ENCODE results near the gene HDHD3.

Gene HDHD3

DNA sequence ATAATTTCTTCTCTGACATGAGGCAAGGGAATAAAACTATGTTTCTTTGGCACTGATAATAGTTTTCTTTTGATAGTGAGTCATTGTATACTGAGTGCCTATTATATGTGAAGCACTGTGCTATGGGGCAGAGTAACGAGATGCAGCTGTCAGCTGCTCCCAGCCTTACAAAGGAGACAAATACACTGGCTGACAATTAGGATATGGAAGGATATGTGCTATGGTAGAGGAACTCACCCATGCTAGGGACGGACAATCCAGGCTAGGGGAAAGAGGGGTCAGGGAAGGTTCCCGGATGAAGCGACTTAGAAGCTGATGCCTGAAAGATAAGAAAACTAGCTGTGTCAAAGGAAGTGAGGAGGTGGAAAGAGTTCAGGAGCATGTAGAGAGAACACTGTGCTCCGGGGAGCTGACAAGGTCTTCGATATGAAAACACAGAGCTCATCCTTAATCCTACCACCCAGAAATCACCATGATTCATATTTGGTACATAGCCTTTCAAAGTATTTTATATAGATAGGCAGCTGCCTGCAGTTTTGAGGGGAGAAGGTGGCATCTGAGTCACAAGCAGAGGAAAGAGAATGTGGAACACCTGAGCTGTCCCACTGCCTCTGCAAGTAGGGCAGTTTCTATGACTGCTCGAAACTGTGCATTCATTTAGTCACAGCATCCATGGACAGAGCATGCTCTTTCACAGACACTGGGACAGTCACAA, 15.3 kb downstream of the HDHD3 start:
- no peak for DNase-seq

- DNase-seq, result no peak
Measured at GRCh38 chr9:113360242-113360842, 16.4 kb downstream of the HDHD3 start.

GRCh38 chr9:113359385-113359784, 17.4 kb downstream of the HDHD3 start:
- DNase-seq, result no peak

DNA sequence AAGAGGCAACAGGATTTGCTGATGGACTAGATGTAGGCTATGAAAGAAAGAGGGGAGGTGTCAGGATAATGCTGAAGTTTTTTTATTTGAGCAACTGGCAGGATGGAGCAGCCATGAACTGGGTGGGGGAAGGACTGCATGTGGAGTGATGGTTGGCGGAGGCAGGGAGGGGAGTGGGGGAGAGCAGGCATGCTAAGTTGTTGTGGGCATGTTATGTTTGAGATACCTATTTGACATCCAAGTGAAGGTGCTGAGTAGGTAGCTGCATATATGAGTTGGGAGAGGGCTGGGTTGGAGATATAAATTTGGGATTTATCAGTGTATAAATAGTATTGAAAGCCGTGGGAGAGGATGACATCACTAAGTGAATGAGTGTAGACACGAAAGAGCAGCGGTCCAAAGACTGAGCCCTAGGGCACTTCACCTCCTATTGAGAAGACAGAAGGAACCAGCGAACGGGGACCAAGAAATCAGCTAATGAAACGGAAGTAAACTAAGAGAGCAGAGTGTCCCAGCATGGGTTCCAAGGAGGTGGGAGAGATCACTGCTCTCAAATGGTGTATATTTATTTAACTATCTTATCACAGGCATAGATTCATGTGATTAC, 20.0 kb downstream of the HDHD3 start:
- DNase-seq, result no peak

GRCh38 chr9:113355040-113355596, 21.7 kb downstream of the HDHD3 start:
- peak; percentile 19 for DNase-seq

DNA sequence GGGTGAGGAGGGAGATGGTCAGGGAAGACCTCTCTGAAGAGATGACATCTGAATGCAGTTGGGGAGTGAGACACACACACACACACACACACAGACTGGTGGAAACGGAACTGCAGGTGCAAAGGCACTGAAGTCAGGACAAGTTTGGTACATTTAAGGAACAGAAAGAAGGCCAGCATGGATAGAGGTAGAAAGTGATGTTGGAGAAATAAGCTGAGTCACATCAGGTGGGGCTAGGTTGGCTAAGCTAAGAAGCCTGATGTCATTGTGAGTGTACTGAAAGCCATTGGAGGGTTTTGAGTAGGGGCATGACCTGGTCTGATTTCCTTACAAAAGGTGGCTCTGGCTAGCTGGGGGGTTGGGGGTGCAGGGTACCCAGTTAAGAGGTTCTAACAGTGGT, 24.4 kb downstream of the HDHD3 start:
- DNase-seq, result peak; percentile 10

DNA sequence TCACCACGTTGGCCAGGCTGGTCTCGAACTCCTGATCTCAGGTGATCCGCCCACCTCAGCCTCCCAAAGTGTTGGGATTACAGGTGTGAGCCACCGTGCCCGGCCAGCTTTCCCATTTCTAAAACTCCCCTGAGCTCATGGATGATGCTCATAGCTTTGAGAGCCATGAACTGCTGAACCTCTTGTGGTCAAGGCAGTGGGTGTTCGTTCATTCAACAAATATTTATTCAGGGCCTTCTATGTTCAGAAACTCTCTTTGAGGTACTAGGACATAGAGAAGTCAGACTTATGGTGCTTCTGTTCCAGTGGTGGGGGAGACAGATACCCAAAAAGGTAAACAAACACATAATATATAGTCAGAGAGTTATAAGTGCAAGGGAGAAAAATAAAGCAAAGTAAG, 24.8 kb downstream of the HDHD3 start:
- no peak for DNase-seq

DNA sequence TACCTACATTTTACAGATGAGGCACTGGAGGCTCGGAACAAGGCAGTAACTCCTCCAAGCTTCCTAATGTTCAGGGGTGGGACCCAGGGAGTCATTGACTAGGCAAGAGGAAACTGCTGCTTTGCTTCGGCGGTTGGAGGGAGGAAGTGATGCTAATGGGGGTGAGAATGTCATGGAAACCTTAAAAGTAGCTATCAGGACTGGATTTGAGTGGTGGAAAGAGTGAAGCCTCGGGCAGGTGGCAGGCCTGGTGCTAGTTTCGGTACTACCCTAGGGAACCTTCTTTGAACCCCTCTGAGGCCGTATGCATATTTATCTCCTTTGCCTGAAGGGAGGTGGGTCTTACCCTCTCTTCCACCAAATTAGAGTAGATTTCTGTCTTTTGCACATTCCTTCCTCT, 25.8 kb downstream of the HDHD3 start:
- DNase-seq, result peak; percentile 88

GRCh38 chr9:113350107-113350661, 26.6 kb downstream of the HDHD3 start:
- no peak for DNase-seq

DNA sequence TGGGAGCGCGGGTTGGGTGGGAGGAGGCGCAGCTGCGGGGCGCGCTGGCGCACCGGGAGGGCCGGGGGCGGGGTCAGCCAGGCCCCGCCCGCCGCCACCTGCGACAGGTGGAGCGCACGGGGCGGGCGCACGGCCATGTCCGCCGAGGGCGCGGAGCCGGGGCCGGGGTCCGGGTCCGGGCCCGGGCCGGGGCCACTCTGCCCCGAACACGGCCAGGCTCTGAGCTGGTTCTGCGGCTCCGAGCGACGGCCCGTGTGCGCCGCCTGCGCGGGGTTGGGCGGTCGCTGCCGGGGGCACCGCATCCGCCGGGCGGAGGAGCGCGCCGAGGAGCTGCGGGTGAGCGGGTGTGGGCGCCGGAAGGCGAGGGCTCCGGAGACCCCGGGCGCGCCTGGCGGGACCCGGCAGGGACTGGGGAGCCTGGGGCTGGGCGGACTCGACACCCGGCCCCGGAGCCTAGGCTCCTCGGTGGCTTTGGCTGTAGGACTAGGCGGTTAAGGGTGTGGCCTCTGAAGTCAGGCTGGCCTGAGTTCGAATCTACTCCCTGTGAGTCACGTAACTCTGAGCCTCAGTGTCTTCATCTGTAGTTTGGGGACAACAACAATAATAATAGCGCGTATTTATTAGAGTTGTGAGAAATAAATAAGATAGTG, 27.2 kb downstream of the HDHD3 start, which contains the start of gene BSPRY:
BSPRY (plus strand) TSS at position 97 of the 650 bp plus-strand sequence; CDS start at position 136, 39 bp downstream.
- DNase-seq, result peak; percentile 6

- DNase-seq, result peak; percentile 23
Measured at GRCh38 chr9:113349066-113349444, 27.7 kb downstream of the HDHD3 start.

GRCh38 chr9:113348437-113348836, 28.3 kb downstream of the HDHD3 start:
- DNase-seq, result no peak

- no peak for DNase-seq
Measured at GRCh38 chr9:113345671-113346070, 31.1 kb downstream of the HDHD3 start.

DNA sequence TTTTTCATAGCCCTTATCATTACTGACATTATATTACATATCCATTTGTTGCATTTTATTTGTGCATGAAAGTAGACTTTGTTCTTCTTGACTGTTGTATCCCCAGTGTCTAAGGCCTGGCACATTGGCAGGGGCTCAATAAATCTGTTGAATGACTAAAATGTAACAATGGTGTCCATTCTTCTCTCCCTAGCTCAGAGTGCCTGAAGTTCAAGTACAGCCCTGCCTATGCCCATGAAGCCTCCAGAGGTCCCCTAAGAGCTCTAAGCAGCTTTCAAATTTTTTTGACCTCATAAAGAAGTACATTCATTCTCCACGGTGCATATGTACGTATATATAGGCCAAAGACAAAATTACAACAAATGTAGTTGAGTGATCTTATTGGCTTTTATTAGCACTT, 31.6 kb downstream of the HDHD3 start:
- DNase-seq, result no peak

DNA sequence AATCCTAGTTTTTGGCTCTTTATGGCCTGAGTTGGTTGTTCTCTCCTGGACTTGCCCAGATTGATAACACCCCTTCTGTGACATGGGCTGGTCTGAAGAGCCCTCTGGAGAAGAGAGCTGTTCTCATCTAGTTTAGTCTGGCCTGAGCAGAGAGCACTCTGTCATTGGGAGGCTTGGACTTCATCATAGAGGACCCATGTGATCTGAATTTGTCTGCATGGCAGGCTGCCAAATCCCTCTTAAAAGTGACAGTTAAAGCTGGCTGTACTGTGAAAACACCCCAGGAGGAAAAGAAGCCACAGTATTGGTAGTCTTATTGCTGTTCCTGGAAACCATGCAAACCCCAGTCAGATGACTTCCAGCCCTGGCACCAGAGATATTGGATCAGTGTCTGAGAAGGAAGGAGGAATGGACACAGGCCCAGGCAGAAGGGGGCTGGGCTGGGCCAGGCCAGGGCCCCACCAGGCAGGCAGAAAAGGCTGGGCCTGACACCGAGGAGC, 33.0 kb downstream of the HDHD3 start:
- DNase-seq, result peak; percentile 87

DNA sequence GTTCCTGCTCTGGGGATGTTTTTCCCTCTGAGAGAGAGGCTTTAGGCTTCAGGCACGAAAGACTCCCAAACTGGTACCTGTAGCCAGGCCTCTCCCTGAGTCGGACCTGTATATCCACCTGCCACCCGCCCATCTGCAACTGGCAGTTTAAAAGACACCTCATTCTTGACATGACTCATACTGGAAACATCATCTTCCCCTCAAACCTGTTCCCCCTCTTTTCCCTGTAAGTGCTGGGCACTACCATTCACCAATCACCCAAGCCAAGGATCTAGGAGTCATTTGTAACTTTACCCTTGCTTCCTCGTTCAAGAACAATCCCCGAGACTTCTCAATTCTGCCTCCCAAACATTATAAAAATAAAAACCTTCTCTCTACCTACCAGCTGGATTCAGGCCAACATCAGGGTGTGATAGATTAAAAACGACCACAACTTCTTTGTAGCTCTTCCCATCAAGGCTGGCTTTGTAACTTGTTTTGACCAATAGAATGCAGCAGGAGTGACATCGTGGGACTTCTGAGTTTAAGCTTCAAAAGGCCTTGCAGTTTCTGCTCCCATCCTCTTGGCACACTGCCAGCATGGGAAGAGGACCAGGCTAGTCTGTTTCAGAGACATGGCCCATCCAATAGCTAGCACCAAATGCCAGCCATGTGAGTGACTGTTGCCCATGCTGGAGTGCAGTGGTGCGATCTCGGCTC, 34.9 kb downstream of the HDHD3 start:
- DNase-seq, result peak; percentile 34

DNA sequence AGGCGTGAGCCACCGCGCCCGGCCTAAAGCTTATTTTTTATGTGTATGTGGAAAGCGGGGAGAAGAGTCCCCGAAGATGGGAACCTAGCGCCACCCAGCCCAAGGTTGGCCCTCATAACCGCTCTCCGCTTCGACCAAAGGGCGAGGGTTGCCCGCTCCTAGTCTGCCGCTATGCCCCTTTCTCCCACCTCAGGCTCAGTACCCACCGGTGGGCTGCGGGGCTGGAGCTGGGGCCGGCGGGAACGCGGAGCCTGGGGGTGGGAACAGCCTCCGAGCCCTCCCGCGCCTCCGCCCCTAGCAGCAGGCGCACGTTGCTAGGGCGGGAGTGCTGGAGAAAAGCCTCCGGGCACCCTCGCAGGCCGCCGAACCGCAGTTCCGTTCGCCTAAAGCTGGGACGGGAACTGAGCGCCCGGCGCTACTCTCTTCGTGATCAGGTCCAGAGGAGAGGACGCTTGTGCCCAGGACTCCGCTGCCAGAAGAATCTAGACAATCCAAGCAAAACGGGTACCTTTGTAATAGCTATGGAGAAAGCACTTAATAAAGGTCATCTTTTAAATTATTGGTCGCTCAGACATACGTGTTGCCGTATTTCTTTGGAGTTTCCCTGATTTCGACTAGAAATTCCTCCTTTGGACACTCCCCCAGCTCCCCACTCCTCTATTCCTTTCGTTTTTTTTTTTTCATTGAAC, 36.6 kb downstream of the HDHD3 start, which contains the start of gene WDR31:
WDR31 (minus strand) TSS at position 265 of the 689 bp plus-strand sequence. CDS start 8,253 bp downstream, outside the sequence.
- peak; percentile 73 for DNase-seq

DNA sequence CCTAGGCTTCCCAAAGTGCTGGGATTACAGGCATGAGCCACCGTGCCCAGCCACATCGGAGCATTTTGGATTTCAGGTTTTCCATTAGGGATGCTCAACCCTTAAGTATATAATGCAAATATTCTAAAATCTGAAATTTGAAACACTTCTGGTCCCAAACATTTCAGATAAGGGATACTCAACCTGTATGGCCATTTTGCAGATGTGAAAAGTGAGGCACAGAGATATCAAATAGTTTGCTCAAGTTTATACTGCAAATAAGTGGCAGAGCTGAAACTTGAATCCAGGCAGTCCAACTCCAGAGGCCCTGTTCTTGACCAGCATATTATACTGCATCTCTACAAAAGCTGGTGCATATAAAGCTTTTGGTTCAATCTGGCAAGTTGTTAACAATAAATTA, 39.1 kb downstream of the HDHD3 start:
- no peak for DNase-seq

GRCh38 chr9:113331780-113332179, 45.0 kb downstream of the HDHD3 start:
- no peak for DNase-seq

GRCh38 chr9:113328045-113328782, 48.6 kb downstream of the HDHD3 start:
- DNase-seq, result no peak

DNA sequence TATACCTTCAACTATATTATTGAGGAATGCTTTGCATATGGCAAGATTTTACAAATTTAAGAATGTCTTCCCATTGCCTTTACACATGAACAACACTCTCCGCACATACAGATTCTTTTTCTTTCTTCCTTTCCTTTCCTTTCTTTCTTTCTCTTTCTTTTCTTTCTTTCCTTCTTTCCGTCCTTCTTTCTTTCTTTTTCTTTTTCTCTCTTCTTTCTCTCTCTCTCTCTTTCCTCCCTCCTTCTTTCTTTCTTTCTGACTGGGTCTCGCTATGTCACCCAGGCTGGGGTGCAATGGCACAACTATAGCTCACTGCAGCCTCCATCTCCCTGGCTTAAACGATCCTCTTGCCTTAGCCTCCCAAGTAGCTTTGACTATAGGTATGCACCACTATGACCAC, 50.6 kb downstream of the HDHD3 start:
- DNase-seq, result no peak
